HFF-Myc (cell line): ENCODE measurements around the gene SLC38A1.
"Not testable (repeated sequence)": the region's sequence is repeated elsewhere in the genome, so short reads cannot be mapped to it uniquely, and the experiment has no call there.

ENCODE experiments used
- DNase-seq: peaks from one replicate; pipeline ENCODE4 v3.0.0-alpha.2; 2011; ENCODE audit warnings: low read depth; ENCODE audit errors: extremely low read depth
- H3K4me3 ChIP-seq: replicated peaks from 2 replicates; pipeline ENCODE4 v1.5.1; 2011; ENCODE audit warnings: low read depth, mild to moderate bottlenecking, control low read depth, low read length
- TF ChIP-seq, protein P1 (sequence below): IDR thresholded peaks from 2 replicates; pipeline ENCODE4 v1.5.1; 2012; ENCODE audit warnings: mild to moderate bottlenecking, low read depth, low read length, control low read depth; ENCODE audit errors: missing control alignments

SLC38A1 gene

GRCh38 chr12:46167412-46167811 is 101.4 kb downstream of the SLC38A1 start:
- no peak for DNase-seq
- H3K4me3 ChIP-seq, result no peak overlapping the region
- TF ChIP-seq, protein P1, sequence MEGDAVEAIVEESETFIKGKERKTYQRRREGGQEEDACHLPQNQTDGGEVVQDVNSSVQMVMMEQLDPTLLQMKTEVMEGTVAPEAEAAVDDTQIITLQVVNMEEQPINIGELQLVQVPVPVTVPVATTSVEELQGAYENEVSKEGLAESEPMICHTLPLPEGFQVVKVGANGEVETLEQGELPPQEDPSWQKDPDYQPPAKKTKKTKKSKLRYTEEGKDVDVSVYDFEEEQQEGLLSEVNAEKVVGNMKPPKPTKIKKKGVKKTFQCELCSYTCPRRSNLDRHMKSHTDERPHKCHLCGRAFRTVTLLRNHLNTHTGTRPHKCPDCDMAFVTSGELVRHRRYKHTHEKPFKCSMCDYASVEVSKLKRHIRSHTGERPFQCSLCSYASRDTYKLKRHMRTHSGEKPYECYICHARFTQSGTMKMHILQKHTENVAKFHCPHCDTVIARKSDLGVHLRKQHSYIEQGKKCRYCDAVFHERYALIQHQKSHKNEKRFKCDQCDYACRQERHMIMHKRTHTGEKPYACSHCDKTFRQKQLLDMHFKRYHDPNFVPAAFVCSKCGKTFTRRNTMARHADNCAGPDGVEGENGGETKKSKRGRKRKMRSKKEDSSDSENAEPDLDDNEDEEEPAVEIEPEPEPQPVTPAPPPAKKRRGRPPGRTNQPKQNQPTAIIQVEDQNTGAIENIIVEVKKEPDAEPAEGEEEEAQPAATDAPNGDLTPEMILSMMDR, result no peak

GRCh38 chr12:46165191-46165590 is 103.7 kb downstream of the SLC38A1 start:
- no peak overlapping the region for H3K4me3 ChIP-seq
- no peak for DNase-seq
- TF ChIP-seq, protein P1, result no peak

DNA sequence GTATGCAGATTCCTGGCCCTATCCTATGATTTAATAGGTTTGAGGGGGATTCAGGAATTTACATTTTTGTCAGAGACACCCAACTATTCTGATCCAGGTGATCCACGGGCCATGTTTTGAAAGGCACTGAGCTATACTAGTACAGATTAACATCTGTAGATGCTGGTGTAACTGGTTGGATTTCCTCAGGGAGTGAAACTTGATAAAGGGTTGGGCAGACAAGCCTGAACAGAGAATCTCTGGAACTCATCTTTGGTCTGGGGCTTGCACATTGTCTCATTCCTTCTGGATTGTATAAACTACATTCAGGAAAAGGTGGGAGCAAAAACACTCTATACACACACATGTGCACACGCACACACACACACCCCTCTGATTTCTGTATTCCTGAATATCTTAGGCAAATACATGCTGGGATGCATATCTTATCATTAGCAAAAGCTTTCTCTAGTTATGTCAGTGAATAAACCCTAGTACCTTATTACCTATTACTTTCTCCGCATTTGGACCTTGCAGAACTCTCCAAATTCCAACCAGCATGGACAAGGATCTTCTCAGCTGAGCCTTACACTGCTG is 104.6 kb downstream of the SLC38A1 start:
- no peak overlapping the region for H3K4me3 ChIP-seq
- no peak for DNase-seq
- TF ChIP-seq, protein P1, result no peak

DNA sequence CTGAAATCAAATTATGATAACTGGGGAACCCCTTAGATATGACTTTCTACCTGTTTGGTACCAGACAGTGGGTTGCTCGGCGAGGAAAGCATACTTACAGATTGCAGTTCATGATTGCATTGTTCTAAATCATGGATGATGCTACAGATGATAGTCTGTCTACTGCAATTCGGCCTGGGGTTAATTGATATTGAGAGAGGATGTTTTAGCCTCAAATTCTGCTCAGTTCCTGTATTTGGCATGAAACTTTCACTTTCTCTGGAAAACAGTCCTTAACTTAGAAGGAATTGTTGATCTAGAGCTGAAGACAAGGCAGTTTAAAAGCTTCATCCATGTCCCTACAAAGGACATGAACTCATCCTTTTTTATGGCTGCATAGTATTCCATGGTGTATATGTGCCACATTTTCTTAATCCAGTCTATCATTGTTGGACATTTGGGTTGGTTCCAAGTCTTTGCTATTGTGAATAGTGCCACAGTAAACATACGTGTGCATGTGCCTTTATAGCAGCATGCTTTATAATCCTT is 106.2 kb downstream of the SLC38A1 start:
- not testable (repeated sequence) for DNase-seq, H3K4me3 ChIP-seq

GRCh38 chr12:46160981-46161690 is 107.7 kb downstream of the SLC38A1 start:
- DNase-seq, result no peak
- no peak overlapping the region for H3K4me3 ChIP-seq

DNA sequence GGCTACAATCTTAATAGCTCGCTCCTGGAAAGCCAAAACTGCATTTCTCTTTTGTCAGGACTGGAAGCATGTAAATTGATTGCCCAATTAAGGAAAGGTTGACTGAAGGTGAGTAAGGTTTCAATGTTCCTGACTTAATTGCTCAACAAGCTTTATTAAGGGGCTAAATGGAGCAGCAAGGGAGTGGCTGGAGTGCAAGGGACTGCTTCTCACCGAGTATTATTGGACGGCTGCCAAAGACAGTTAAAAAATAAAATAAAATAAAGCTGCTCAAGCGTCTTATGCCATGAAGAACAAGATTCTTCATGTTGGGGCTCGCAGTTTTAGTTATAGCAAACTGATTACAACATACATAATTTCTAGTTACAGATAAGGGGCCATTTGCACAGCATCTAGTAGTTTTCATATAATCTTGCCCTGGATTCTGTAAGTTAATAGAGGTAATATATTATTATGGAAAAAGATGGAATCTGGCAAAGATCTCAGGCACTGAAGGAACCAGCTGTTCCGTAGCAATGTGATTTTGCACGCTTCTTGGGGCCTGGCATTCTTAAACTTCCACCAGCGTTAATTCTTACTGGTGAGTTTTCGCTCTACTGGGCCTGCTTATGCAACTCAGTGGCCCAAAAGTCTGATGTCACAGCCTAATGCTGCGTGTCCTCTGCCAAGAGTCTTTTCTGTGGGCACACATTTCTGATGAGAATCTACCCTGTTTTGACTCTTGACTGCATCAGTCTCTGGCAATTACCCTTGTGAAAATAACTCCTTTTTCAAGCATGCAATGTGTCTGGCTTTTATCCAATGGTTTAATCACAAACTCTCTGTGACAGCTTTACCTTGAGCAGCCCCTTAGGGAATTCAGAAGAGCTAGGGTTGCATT is 108.5 kb downstream of the SLC38A1 start:
- no peak overlapping the region for H3K4me3 ChIP-seq
- no peak for DNase-seq
- TF ChIP-seq, protein P1, result no peak

More at GRCh38 chr12:46160981-46161690, 107.7 kb downstream of the SLC38A1 start:
- TF ChIP-seq, protein P1, result no peak

GRCh38 chr12:46159309-46159901 is 109.4 kb downstream of the SLC38A1 start:
- no peak for DNase-seq
- TF ChIP-seq, protein P1, result no peak
- no peak overlapping the region for H3K4me3 ChIP-seq
